ENCODE results near the gene CNTN5. TPM values are rescaled to one million over a fixed set of nuclear protein-coding genes. Genes with fewer than 3 reads are reported as not detected.
A peak's percentile ranks its signal among the peaks of the same experiment; 100 is the strongest.

Gene CNTN5
- total RNA-seq, 2 experiments from 2014 or later, result not detected

- no peaks in the 10 kb centered on the region for H3K36me3 ChIP-seq (ENCODE audit: insufficient read depth, low read length)
- H3K27me3 Mint-ChIP-seq, result no peaks in the 10 kb centered on the region
- no peak for TF ChIP-seq CTCF (IDR thresholded peaks at IDR 0.05)
- H3K9me3 Mint-ChIP-seq, result peaks cover 14% of the 10 kb centered on the region
- H3K36me3 Mint-ChIP-seq (ENCODE audit: low read depth), result no peaks in the 10 kb centered on the region
- H3K9me3 ChIP-seq (ENCODE audit: control insufficient read depth in 1 of 2, insufficient read depth in 1 of 2, low read length in 2 of 2), result no peaks in the 10 kb centered on the region
- no peak overlapping the region for H3K27ac ChIP-seq (ENCODE audit: low read depth in 1 of 2, low read length in 2 of 2)
- H3K4me1 Mint-ChIP-seq (ENCODE audit: low read depth), result no peaks in the 10 kb centered on the region
- H3K4me1 ChIP-seq (ENCODE audit: insufficient read depth, low read length), result no peaks in the 10 kb centered on the region
- H3K27ac Mint-ChIP-seq, result no peak overlapping the region
- DNase-seq, result no peak
- H3K4me3 ChIP-seq (ENCODE audit: low read length), result no peak overlapping the region
- no peak for ATAC-seq (ENCODE audit: poor library complexity)
- no peak overlapping the region for H3K4me3 Mint-ChIP-seq
- ChIA-PET POLR2A (no interaction called here), CTCF (no interaction called here)
- H3K27me3 ChIP-seq (ENCODE audit: control insufficient read depth in 1 of 2, insufficient read depth in 2 of 2, low read length in 2 of 2), result no peaks in the 10 kb centered on the region
- intact Hi-C loops (cut with DNase I, micrococcal nuclease), result no loop called here
Measured at GRCh38 chr11:99135508-99135907, 114.8 kb downstream of the CNTN5 start.

- H3K4me3 ChIP-seq (ENCODE audit: low read length), result no peak overlapping the region
- peaks cover 20% of the 10 kb centered on the region for H3K9me3 Mint-ChIP-seq
- H3K4me1 ChIP-seq (ENCODE audit: insufficient read depth, low read length), result no peaks in the 10 kb centered on the region
- H3K9me3 ChIP-seq (ENCODE audit: control insufficient read depth in 1 of 2, insufficient read depth in 1 of 2, low read length in 2 of 2), result peaks cover 0 to 10% of the 10 kb centered on the region in 2 experiments
- TF ChIP-seq CTCF (IDR thresholded peaks at IDR 0.05), result no peak
- no peak overlapping the region for H3K27ac Mint-ChIP-seq
- no peaks in the 10 kb centered on the region for H3K27me3 ChIP-seq (ENCODE audit: control insufficient read depth in 1 of 2, insufficient read depth in 2 of 2, low read length in 2 of 2)
- no peak overlapping the region for H3K27ac ChIP-seq (ENCODE audit: low read depth in 1 of 2, low read length in 2 of 2)
- H3K4me1 Mint-ChIP-seq (ENCODE audit: low read depth), result no peaks in the 10 kb centered on the region
- ChIA-PET POLR2A (no interaction called here), CTCF (no interaction called here)
- H3K4me3 Mint-ChIP-seq, result no peak overlapping the region
- no peaks in the 10 kb centered on the region for H3K36me3 Mint-ChIP-seq (ENCODE audit: low read depth)
- ATAC-seq (ENCODE audit: poor library complexity) (no peak), DNase-seq (peak in 1 of 14 experiments; percentile 3)
- H3K27me3 Mint-ChIP-seq, result no peaks in the 10 kb centered on the region
- H3K36me3 ChIP-seq (ENCODE audit: insufficient read depth, low read length), result no peaks in the 10 kb centered on the region
- intact Hi-C loops (cut with DNase I, micrococcal nuclease), result no loop called here
Measured at GRCh38 chr11:99142237-99142636, 121.5 kb downstream of the CNTN5 start.

- CTCF ChIA-PET, result no interaction called here
- Histone ChIP-seq H3K27me3 (ENCODE audit: control insufficient read depth in 1 of 2, insufficient read depth in 2 of 2, low read length in 2 of 2) (no peaks in the 10 kb centered on the region), H3K27ac (ENCODE audit: low read depth in 1 of 2, low read length in 2 of 2) (no peak overlapping the region), H3K4me3 (ENCODE audit: low read length) (no peak overlapping the region), H3K9me3 (ENCODE audit: control insufficient read depth in 1 of 2, insufficient read depth in 1 of 2, low read length in 2 of 2) (no peaks in the 10 kb centered on the region), H3K4me1 (ENCODE audit: insufficient read depth, low read length) (no peaks in the 10 kb centered on the region), H3K36me3 (ENCODE audit: insufficient read depth, low read length) (no peaks in the 10 kb centered on the region)
- H3K27me3 Mint-ChIP-seq, result no peaks in the 10 kb centered on the region
- no peaks in the 10 kb centered on the region for H3K36me3 Mint-ChIP-seq (ENCODE audit: low read depth)
- H3K9me3 Mint-ChIP-seq, result peaks cover 7% of the 10 kb centered on the region
- POLR2A ChIA-PET, result interaction anchor here (0.5 kb wide), 1 partner anchor 14 kb away, joined by 3 read pairs; no protein-coding TSS in a partner anchor
- ATAC-seq (ENCODE audit: poor library complexity) (no peak), DNase-seq (no peak)
- intact Hi-C loops (cut with DNase I, micrococcal nuclease), result no loop called here
- no peak overlapping the region for H3K27ac Mint-ChIP-seq
- H3K4me3 Mint-ChIP-seq, result no peak overlapping the region
- TF ChIP-seq CTCF (IDR thresholded peaks at IDR 0.05), result no peak
- no peaks in the 10 kb centered on the region for H3K4me1 Mint-ChIP-seq (ENCODE audit: low read depth)
Measured at GRCh38 chr11:99148352-99148751, 127.6 kb downstream of the CNTN5 start.

Measured in CD4-positive, alpha-beta T cell (primary cell).